Peyer's patch (tissue), 4 donors: ENCODE results near the gene MCF2L.

Experiments
- CTCF ChIP-seq, 6 experiments: fragments of 450-650 bp in 4 of 6; fragments of 200-600 bp in 2 of 6; sonication (generic) in 1 of 6; IDR thresholded peaks; one replicate each; pipeline ENCODE4 v1.5.1; 2017 to 2019; ENCODE audit warnings: antibody characterized with exemption in 6 of 6, mild to moderate bottlenecking in 3 of 6, moderate library complexity in 1 of 6
- POLR2A ChIP-seq, 2 donors: fragments of 450-650 bp; IDR thresholded peaks; one replicate each; pipeline ENCODE4 v1.5.1; 2017; ENCODE audit warnings: antibody characterized with exemption in 2 of 2, mild to moderate bottlenecking in 2 of 2, moderate library complexity in 2 of 2

- TF ChIP-seq CTCF (IDR thresholded peaks at IDR 0.05) (no peak), POLR2A (IDR thresholded peaks at IDR 0.05) (no peak)
These were observed 124.8 kb downstream of the MCF2L start for GRCh38 chr13:113093580-113094409.
